ENCODE data around the gene STRA6. TPM values are rescaled to one million over a fixed set of nuclear protein-coding genes. Genes with fewer than 3 reads are reported as not detected.

STRA6 gene
- total RNA-seq, 2 experiments from 2014 or later, result not detected

DNA sequence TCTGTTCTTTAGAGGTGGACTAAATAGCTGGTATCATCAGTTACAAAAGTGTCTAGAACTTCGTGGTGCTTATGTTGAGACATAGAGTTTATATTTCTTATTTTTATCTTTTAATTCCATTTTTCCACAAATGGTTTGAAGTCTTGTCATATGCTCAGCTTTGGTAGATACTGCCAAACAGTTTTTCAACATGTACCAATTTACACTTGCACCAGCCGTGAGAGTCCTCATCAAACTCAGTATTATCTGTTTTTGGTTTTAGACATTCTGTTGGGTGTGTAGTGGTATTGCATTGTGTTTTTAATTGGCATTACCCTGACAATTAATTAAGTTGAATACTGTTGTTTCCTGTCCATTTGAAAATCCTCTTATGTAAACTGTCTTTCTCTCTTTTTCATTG lies 55.5 kb downstream of the STRA6 start:
- Histone ChIP-seq H3K4me2 (ENCODE audit: low read length) (no peak overlapping the region), H3K4me1 (ENCODE audit: insufficient read depth, low read length, poor library complexity, severe bottlenecking) (no peaks in the 10 kb centered on the region), H3K9me2 (ENCODE audit: insufficient read depth, low read length) (no peaks in the 10 kb centered on the region), H4K20me1 (ENCODE audit: insufficient read depth, low read length) (no peaks in the 10 kb centered on the region), H3K9me3 (ENCODE audit: low read length) (no peaks in the 10 kb centered on the region), H2AFZ (ENCODE audit: low read length) (no peak overlapping the region), H3K4me3 (ENCODE audit: low read depth, low read length, poor library complexity, severe bottlenecking) (no peak overlapping the region), H3K27ac (ENCODE audit: low read depth, low read length, poor library complexity, severe bottlenecking) (no peak overlapping the region), H3K79me2 (ENCODE audit: insufficient read depth, low read depth, low read length) (no peaks in the 10 kb centered on the region), H3K36me3 (ENCODE audit: insufficient read depth, low read length) (no peaks in the 10 kb centered on the region)
- TF ChIP-seq, protein P1, sequence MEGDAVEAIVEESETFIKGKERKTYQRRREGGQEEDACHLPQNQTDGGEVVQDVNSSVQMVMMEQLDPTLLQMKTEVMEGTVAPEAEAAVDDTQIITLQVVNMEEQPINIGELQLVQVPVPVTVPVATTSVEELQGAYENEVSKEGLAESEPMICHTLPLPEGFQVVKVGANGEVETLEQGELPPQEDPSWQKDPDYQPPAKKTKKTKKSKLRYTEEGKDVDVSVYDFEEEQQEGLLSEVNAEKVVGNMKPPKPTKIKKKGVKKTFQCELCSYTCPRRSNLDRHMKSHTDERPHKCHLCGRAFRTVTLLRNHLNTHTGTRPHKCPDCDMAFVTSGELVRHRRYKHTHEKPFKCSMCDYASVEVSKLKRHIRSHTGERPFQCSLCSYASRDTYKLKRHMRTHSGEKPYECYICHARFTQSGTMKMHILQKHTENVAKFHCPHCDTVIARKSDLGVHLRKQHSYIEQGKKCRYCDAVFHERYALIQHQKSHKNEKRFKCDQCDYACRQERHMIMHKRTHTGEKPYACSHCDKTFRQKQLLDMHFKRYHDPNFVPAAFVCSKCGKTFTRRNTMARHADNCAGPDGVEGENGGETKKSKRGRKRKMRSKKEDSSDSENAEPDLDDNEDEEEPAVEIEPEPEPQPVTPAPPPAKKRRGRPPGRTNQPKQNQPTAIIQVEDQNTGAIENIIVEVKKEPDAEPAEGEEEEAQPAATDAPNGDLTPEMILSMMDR (conservative IDR thresholded peaks at IDR 0.05; ENCODE audit: low read length), result no peak
- TF ChIP-seq EZH2phosphoT487 (IDR thresholded peaks at IDR 0.05; ENCODE audit: borderline replicate concordance, low read depth, low read length), result no peak
- BruUV-seq (replicated peaks), result no TSS peak
- ChIA-PET CTCF (ENCODE audit: unreplicated experiment) (no interaction called here), POLR2A (no interaction called here)
- intact Hi-C loops (cut with micrococcal nuclease; ENCODE audit: unreplicated experiment), result no loop called here
- DNase-seq (ENCODE audit: low spot score), result no peak

DNA sequence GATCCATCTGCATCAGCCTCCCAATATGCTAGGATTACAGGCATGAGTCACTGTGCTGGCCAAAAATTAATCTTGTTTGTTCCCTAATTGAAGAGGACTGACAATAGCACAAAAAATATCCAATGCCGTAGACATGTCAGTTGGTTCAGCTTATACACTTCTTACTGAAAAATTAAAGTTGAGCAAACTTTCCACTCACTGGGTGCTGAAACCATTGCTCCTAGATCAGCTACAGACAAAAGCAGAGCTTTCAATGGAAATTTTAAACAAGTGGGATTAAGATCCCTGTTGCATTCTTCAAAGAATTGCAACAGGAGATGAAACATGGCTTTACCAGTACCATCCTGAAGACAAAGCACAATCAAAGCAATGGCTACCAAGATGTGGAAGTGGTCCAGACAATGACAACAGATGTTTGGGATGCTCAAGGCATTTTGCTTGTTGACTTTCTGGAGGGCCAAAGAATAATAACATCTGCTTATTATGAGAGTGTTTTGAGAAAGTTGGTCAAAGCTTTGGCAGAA lies 56.2 kb downstream of the STRA6 start:
- Histone ChIP-seq H3K79me2 (ENCODE audit: insufficient read depth, low read depth, low read length) (no peaks in the 10 kb centered on the region), H4K20me1 (ENCODE audit: insufficient read depth, low read length) (no peaks in the 10 kb centered on the region), H3K4me2 (ENCODE audit: low read length) (no peak overlapping the region), H3K4me1 (ENCODE audit: insufficient read depth, low read length, poor library complexity, severe bottlenecking) (no peaks in the 10 kb centered on the region), H3K9me3 (ENCODE audit: low read length) (no peaks in the 10 kb centered on the region), H3K36me3 (ENCODE audit: insufficient read depth, low read length) (no peaks in the 10 kb centered on the region), H3K4me3 (ENCODE audit: low read depth, low read length, poor library complexity, severe bottlenecking) (no peak overlapping the region), H3K27ac (ENCODE audit: low read depth, low read length, poor library complexity, severe bottlenecking) (no peak overlapping the region), H2AFZ (ENCODE audit: low read length) (no peak overlapping the region), H3K9me2 (ENCODE audit: insufficient read depth, low read length) (no peaks in the 10 kb centered on the region)
- DNase-seq (ENCODE audit: low spot score), result no peak
- intact Hi-C loops (cut with micrococcal nuclease; ENCODE audit: unreplicated experiment), result no loop called here
- ChIA-PET POLR2A (no interaction called here), CTCF (ENCODE audit: unreplicated experiment) (no interaction called here)
- no TSS peak for BruUV-seq (replicated peaks)
- TF ChIP-seq, protein P1 (conservative IDR thresholded peaks at IDR 0.05; ENCODE audit: low read length), result no peak
- no peak for TF ChIP-seq EZH2phosphoT487 (IDR thresholded peaks at IDR 0.05; ENCODE audit: borderline replicate concordance, low read depth, low read length)

DNA sequence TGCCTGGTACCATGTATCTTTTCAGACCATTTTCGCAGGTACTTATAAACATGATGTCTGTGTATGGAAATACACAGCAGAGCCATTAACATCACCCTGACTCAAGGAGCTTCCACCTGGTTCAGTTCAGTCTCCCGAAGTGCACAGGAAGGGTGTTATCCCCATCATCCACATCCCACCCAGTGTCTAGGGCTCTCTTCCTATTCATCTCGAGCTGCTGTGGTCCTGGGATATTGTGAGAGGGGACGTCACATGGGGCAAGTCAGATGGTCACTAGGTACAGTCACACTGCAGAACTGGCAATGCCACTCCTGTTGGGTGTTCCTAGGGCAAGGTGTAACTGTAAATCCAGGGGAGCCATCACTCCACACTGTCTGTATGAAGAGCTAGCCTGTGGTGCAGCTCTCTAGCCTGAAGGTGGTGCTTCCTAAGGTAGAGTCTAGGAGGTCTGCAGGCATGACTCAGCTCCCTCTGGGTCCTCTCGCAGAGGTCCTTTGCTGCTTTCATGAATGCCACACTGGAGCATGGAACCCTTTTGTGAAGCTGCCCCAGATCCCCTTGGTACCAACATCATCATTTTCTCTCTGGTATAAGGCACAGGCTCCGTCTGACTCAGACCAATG lies 58.3 kb downstream of the STRA6 start:
- CTCF ChIA-PET (ENCODE audit: unreplicated experiment), result interaction anchor here (0.5 kb wide), 1 partner anchor 171 kb away, joined by 10 read pairs; no protein-coding TSS in a partner anchor
- BruUV-seq (replicated peaks), result no TSS peak
- no peak overlapping the region for H2AFZ ChIP-seq (ENCODE audit: low read length)
- intact Hi-C loops (cut with micrococcal nuclease; ENCODE audit: unreplicated experiment), result no loop called here
- H4K20me1 ChIP-seq (ENCODE audit: insufficient read depth, low read length), result no peaks in the 10 kb centered on the region
- H3K4me3 ChIP-seq (ENCODE audit: low read depth, low read length, poor library complexity, severe bottlenecking), result no peak overlapping the region
- H3K27ac ChIP-seq (ENCODE audit: low read depth, low read length, poor library complexity, severe bottlenecking), result no peak overlapping the region
- no peaks in the 10 kb centered on the region for H3K9me3 ChIP-seq (ENCODE audit: low read length)
- no peak overlapping the region for H3K4me2 ChIP-seq (ENCODE audit: low read length)
- no peaks in the 10 kb centered on the region for H3K36me3 ChIP-seq (ENCODE audit: insufficient read depth, low read length)
- POLR2A ChIA-PET, result no interaction called here
- TF ChIP-seq, protein P1 (conservative IDR thresholded peaks at IDR 0.05; ENCODE audit: low read length), result no peak
- TF ChIP-seq EZH2phosphoT487 (IDR thresholded peaks at IDR 0.05; ENCODE audit: borderline replicate concordance, low read depth, low read length), result no peak
- no peaks in the 10 kb centered on the region for H3K9me2 ChIP-seq (ENCODE audit: insufficient read depth, low read length)
- H3K4me1 ChIP-seq (ENCODE audit: insufficient read depth, low read length, poor library complexity, severe bottlenecking), result no peaks in the 10 kb centered on the region
- DNase-seq (ENCODE audit: low spot score), result no peak
- H3K79me2 ChIP-seq (ENCODE audit: insufficient read depth, low read depth, low read length), result no peaks in the 10 kb centered on the region

Data from OCI-LY7 (cell line).